ENCODE results near the gene PI3. TPM values are rescaled to one million over a fixed set of nuclear protein-coding genes. Genes with fewer than 3 reads are reported as not detected.
"Not testable (repeated sequence)": the region's sequence is repeated elsewhere in the genome, so short reads cannot be mapped to it uniquely, and the experiment has no call there.

Gene PI3, protein sequence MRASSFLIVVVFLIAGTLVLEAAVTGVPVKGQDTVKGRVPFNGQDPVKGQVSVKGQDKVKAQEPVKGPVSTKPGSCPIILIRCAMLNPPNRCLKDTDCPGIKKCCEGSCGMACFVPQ
- total RNA-seq (ENCODE audit: unreplicated experiment) = not detected
- long read RNA-seq = 0 reads

DNA sequence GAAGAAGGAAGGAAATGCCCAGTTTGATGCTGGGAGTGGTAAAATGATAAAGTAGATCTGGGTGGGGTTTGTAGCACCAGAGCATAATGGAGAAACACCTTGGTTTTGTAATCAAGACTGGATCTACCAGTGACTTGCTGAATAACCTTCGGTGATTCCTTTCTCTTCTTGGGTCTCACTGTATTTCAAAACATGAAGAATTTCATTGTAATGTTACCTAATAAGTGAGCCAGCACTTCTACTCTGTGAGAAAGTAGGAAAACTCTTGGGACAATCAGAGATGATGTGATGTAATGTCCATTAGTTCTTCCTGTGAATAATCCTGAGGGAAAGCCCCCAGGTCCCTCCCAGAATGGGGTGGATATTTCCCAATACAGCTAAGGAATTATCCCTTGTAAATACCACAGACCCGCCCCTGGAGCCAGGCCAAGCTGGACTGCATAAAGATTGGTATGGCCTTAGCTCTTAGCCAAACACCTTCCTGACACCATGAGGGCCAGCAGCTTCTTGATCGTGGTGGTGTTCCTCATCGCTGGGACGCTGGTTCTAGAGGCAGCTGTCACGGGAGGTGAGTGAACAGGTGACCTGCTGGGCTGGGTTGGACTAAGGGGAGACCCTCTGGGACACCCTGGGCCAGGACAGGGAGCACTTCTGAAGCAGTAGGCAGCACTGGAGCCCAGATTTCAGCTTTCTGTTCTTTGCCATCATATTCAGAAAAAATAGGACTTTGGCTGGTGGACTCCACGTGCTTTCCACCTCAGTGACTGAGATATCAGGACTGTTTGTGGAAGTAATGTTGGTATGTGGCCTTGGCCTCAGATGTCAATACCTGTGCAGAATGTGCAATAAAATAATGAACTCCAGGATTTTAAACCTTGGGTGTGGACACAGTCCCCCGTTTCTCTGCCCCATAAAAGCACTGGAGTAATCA lies at the start of gene PI3:
PI3 (plus strand) TSS at position 469 of the 931 bp plus-strand sequence; CDS start at position 490, 21 bp downstream.
- Mint-ChIP-seq H3K9me3 (ENCODE audit: unreplicated experiment) (no peaks in the 10 kb centered on the region), H3K4me3 (ENCODE audit: unreplicated experiment) (no peak within 1 kb of the TSS), H3K4me1 (ENCODE audit: unreplicated experiment) (peaks cover 3% of the 10 kb centered on the region), H3K27me3 (ENCODE audit: unreplicated experiment) (no peaks in the 10 kb centered on the region), H3K27ac (ENCODE audit: unreplicated experiment) (no peak within 1 kb of the TSS), H3K36me3 (ENCODE audit: low read depth, unreplicated experiment) (no peaks in the 10 kb centered on the region)
- TF ChIP-seq, protein P1, sequence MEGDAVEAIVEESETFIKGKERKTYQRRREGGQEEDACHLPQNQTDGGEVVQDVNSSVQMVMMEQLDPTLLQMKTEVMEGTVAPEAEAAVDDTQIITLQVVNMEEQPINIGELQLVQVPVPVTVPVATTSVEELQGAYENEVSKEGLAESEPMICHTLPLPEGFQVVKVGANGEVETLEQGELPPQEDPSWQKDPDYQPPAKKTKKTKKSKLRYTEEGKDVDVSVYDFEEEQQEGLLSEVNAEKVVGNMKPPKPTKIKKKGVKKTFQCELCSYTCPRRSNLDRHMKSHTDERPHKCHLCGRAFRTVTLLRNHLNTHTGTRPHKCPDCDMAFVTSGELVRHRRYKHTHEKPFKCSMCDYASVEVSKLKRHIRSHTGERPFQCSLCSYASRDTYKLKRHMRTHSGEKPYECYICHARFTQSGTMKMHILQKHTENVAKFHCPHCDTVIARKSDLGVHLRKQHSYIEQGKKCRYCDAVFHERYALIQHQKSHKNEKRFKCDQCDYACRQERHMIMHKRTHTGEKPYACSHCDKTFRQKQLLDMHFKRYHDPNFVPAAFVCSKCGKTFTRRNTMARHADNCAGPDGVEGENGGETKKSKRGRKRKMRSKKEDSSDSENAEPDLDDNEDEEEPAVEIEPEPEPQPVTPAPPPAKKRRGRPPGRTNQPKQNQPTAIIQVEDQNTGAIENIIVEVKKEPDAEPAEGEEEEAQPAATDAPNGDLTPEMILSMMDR (IDR thresholded peaks at IDR 0.05; ENCODE audit: unreplicated experiment) = no peak
- no peak for DNase-seq (ENCODE audit: low spot score)

DNA sequence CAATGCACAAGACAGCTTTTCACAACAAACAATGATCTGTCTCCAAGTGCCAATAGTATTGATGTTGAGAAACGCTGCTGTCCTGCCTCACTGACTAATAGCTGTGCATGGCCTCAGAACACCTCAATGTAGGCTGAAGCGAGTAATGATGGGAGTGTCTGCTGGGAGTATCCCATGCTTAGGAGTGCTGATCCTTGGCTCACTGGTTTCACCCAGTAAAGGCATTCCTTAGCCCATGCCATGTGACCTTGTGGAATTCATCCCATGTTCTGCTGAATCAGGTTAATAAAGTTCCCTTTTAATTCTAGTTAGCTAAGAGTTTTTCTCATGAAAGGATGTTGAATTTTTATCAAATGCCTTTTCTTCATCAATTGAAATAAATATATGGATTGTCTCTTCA lies 46.6 kb upstream of the PI3 start:
- Mint-ChIP-seq H3K36me3 (ENCODE audit: low read depth, unreplicated experiment) (no peaks in the 10 kb centered on the region), H3K4me1 (ENCODE audit: unreplicated experiment) (no peaks in the 10 kb centered on the region), H3K4me3 (ENCODE audit: unreplicated experiment) (no peak overlapping the region), H3K9me3 (ENCODE audit: unreplicated experiment) (no peaks in the 10 kb centered on the region), H3K27ac (ENCODE audit: unreplicated experiment) (no peak overlapping the region), H3K27me3 (ENCODE audit: unreplicated experiment) (no peaks in the 10 kb centered on the region)
- TF ChIP-seq, protein P1 (IDR thresholded peaks at IDR 0.05; ENCODE audit: unreplicated experiment) = no peak
- DNase-seq (ENCODE audit: low spot score) = no peak

DNA sequence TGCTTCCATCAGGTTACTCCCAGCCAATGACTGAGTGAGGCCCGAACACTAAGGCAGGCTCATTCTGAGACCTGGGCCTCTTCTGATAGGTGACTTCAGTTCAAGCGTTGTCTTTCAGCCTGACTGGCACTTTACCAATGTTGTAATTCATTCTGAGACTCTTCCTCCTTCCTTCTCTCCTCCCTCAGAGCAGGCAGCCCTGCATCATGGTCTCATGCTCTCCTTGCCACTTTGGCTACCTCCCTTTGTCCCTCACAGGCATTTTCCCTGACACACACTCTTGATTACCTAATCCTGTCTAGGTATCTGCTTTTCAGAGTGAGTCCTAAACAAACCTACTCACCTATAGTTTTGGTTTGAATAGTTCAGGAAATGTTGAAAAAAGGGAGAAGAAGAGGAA lies 37.8 kb upstream of the PI3 start:
- TF ChIP-seq, protein P1 (IDR thresholded peaks at IDR 0.05; ENCODE audit: unreplicated experiment) = no peak
- no peak for DNase-seq (ENCODE audit: low spot score)
- no peaks in the 10 kb centered on the region for H3K9me3 Mint-ChIP-seq (ENCODE audit: unreplicated experiment)
- H3K4me3 Mint-ChIP-seq (ENCODE audit: unreplicated experiment) = no peak overlapping the region
- no peaks in the 10 kb centered on the region for H3K36me3 Mint-ChIP-seq (ENCODE audit: low read depth, unreplicated experiment)
- H3K27me3 Mint-ChIP-seq (ENCODE audit: unreplicated experiment) = no peaks in the 10 kb centered on the region
- H3K4me1 Mint-ChIP-seq (ENCODE audit: unreplicated experiment) = no peaks in the 10 kb centered on the region
- no peak overlapping the region for H3K27ac Mint-ChIP-seq (ENCODE audit: unreplicated experiment)

DNA sequence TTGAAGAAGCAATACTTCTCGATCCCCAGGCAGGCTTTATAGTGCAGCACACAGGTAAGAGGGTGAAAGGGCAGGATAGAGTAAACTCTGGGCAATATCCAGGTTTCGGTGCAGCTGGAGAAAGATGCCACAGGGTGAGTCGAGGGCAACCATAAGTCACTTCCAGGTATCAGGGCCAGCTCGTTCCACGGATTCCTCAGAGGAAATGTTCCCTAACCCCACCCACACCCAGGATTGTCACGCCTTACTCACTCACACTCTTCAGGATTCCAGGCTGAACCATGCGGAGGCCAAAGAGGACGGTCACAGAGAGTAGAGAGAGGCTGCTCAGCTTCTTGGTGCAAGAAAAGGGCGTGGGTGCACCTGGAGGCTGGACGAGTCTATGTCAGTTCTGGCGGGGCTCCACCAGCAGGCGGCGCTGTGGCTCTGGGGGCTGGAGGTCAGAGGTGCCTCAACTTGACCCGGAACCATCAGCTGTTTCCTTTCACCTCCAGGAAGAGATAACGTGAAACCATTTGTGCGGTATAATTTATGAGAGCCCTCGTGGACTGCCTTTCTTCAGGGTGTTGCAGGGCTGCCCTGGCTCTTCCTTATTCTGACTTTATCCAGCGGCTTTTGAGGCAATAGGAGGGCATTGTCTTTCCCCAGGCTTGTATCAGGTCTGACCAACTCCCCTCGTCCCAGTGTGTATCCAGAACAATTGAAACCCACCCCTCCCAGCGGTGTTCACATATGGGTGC lies 36.0 kb upstream of the PI3 start:
- DNase-seq (ENCODE audit: low spot score) = peak; percentile 70
- TF ChIP-seq, protein P1 (IDR thresholded peaks at IDR 0.05; ENCODE audit: unreplicated experiment) = peak; percentile 91
- Mint-ChIP-seq H3K4me1 (ENCODE audit: unreplicated experiment) (no peaks in the 10 kb centered on the region), H3K9me3 (ENCODE audit: unreplicated experiment) (no peaks in the 10 kb centered on the region), H3K27me3 (ENCODE audit: unreplicated experiment) (no peaks in the 10 kb centered on the region), H3K27ac (ENCODE audit: unreplicated experiment) (no peak overlapping the region), H3K36me3 (ENCODE audit: low read depth, unreplicated experiment) (no peaks in the 10 kb centered on the region), H3K4me3 (ENCODE audit: unreplicated experiment) (no peak overlapping the region)

DNA sequence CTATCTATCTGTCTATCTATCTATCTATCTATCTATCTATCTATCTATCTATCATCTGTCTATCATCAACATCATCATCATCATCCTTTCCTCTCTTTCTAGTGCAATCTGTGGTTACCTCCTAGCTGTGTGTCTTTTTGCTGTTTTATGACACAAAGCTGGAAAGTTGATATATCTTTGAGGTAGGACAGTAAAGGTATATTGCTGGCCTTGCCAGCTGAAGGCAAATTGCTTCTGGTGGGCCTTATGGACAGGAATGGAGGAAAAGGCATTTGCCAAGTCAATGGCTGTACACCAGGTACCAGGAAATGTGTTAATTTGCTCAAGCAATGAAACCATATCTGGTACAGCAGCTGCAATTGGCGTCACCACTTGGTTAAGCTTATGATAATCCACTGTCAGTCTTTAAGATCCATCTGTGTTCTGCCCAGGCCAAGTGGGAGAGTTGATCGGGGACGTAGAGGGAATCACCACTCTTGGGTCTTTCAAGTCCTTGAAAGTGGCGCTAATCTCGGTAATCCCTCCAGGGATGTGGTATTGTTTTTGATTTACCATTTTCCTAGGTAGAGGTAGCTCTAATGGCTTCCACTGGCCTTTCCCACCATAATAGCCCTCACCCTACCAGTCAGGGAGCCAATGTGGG lies 34.8 kb upstream of the PI3 start:
- not testable (repeated sequence) for H3K36me3 Mint-ChIP-seq (ENCODE audit: low read depth, unreplicated experiment); H3K4me1 Mint-ChIP-seq (ENCODE audit: unreplicated experiment); DNase-seq (ENCODE audit: low spot score); H3K4me3 Mint-ChIP-seq (ENCODE audit: unreplicated experiment); H3K9me3 Mint-ChIP-seq (ENCODE audit: unreplicated experiment); H3K27ac Mint-ChIP-seq (ENCODE audit: unreplicated experiment); H3K27me3 Mint-ChIP-seq (ENCODE audit: unreplicated experiment)
